Stimulated activated CD4-positive, alpha-beta T cell treated with anti-CD3 and anti-CD28 coated beads, Interleukin-12 subunit alpha, Interleukin-12 subunit beta, amount 100 ng/mL, for 48 hours (primary cell): ENCODE measurements around the gene DOCK8.

ENCODE experiments used
- DNase-seq, 3 donors: peaks; one replicate each; pipeline ENCODE4 v3.0.0-alpha.2; 2020; ENCODE audit warnings: low read depth in 2 of 3, low spot score in 1 of 3

DOCK8 gene

GRCh38 chr9:304519-305185, 90.0 kb downstream of the DOCK8 start:
- no peak for DNase-seq

DNA sequence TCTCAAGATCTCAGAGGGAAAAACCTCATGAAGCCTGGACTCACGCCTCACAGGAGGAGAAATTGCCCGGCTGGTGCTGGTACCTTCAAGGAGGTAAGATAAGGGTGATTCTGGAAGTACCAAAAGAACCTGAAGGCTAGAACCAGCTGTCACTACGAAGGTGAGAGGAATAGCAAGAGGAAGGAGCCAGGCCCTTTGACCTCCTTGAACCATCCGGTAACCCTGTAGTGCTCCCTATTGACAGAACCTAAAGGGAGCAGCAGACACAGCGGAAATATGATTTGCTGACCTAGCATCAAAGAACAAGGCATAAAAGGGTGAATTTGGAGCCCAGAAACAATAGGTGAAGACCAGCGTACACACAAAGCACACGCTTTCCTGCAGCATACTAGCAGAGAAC, 92.2 kb downstream of the DOCK8 start:
- peak in 2 of 3 donors; percentile 20 to 36 for DNase-seq

DNA sequence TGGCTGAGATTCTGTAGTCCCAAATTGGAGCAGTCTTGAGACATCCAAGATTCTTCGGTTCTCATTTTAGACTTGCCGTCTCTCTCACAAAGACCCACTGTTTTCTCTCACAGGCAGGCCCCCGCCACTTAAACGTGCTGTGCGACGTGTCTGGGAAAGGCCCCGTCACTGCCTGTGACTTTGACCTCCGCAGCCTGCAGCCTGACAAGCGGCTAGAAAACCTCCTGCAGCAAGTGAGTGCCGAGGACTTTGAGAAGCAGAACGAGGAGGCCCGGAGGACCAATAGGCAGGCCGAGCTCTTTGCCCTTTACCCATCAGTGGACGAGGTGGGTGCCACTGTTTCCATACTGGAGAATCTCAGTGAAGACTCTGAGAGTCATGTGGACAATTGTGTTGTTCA, 97.2 kb downstream of the DOCK8 start:
- DNase-seq, result no peak

- no peak for DNase-seq
Measured at GRCh38 chr9:312596-313320, 98.1 kb downstream of the DOCK8 start.

GRCh38 chr9:316382-316965, 101.8 kb downstream of the DOCK8 start:
- no peak for DNase-seq

GRCh38 chr9:318646-319045, 104.0 kb downstream of the DOCK8 start:
- DNase-seq, result no peak

DNA sequence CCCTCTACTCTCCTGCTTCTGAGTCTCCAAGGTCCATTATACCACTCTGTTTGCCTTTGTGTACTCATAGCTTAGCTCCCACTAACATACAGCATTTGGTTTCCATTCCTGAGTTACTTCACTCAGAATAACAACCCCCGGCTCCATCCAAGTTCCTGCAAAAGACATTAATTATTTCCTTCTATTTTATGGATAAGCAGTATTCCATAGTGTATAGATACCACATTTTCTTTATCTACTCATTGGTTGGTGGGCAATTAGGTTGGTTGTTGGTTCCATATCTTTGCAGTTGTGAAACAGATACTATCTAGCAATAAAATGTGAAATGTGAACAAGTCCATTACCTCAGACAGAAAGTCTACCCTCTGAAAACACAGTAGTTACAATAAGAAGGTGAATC, 110.3 kb downstream of the DOCK8 start:
- DNase-seq, result no peak

DNA sequence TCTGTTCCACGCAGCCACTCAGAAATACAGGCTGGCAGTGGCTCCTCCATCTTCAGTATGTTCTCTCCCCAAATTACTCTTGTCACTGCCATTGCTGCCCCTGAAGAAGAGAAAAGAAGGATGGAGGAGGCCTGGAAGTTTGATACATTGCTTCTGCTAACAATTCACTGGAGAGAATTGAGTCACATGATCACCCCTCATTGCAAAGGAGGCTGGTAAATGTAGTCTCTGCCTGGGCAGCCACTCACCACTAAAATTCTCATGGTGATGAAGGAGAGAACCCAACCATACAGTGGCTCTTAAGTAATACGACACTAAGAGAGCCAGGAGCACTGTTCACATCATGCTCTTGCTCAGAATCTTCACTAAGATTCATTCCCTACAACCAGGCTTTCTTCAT, 112.0 kb downstream of the DOCK8 start:
- DNase-seq, result no peak

GRCh38 chr9:328453-328852, 113.8 kb downstream of the DOCK8 start:
- no peak for DNase-seq

- no peak for DNase-seq
Measured at GRCh38 chr9:331197-331596, 116.5 kb downstream of the DOCK8 start.

DNA sequence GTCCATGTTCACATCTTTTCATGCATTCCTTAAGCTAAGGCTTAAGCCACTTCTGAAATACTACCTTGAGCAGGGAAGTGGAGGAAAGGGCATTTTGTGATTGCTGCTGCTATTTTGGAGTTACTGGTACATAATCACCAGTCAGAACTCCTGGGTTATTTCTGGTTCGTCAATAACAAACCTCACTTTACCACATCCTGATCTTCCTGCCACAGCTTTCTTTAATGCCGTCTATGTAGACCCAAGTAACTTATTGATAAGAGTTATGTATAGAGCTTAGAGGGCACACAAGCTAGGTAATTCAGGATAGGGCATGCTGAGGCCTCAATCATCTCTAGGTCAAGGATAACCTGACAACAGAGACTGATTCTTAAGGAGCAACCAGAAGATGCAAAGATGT, 120.7 kb downstream of the DOCK8 start:
- no peak for DNase-seq

- no peak for DNase-seq
Measured at GRCh38 chr9:336039-336438, 121.4 kb downstream of the DOCK8 start.

DNA sequence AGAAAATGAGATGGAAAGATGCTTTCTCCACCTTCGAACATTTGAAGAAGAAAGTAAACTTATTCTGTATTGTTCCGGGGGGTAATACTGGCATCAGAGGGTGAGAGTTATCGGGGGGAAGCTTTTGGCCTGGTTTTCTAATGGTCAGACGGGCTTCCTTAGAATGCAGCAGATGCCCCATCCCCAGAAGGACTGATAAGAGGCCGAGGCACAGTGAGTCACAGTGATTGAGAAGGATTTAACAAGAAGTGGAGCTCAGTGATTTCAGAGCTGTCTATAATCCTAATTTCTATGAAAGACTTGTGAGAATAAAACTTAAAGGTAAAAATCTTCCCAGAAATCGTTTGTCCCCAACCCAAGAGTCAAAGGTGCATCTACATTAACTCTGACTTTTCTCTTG, 123.9 kb downstream of the DOCK8 start:
- no peak for DNase-seq

DNA sequence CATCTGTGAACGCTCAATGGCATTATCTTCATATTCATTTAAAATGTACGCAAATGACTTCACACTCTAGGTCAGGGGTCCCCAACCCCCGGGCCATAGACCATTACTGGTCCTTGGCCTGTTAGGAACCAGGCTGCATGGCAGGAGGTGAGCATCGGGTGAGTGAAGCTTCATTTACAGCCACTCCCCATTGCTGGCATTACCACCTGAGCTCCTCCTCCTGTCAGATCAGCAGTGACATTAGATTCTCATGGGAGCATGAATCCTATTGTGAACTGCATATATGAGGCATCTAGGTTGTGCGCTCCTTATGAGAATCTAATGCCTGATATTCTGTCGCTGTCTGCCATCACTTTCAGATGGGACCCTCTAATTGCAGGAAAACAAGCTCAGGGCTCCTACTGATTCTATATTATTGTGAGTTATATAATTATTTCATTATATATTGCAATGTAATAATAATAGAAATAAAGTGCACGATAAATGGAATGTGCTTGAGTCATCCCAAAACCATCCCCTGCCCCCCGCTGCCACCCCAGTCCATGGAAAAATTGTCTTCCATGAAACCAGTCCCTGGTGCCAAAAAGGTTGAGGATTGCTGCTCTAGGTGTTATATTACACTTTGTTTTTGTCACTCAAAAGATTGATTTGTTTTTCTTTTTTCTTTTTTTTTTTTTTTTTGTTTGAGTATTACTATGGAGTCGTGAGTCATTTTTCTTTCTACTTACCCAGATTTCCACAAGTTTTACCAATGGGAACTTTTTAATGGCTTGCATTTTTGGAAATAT, 127.2 kb downstream of the DOCK8 start:
- DNase-seq, result no peak

GRCh38 chr9:343773-344172, 129.1 kb downstream of the DOCK8 start:
- DNase-seq, result no peak

- no peak for DNase-seq
Measured at GRCh38 chr9:346111-346571, 131.5 kb downstream of the DOCK8 start.

- no peak for DNase-seq
Measured at GRCh38 chr9:347667-348292, 133.1 kb downstream of the DOCK8 start.

DNA sequence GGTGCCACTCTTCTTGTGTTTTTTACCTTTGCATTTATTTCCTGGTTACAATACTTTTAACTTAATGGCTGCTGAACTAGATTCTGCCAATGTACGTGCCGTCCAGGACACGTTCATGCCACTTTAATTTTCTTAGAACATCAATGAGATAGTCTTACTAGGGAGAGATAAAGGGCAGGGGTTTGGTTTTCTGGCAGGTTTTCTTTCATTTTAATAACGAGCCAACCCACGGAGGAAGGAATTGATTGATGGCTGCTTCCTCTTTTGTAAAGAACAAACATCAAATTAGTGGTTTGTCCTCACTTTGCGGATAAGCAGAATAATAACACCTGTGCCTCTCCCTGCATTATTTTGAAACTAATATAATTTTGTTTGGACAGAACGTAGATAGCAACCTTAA, 135.7 kb downstream of the DOCK8 start:
- no peak for DNase-seq

DNA sequence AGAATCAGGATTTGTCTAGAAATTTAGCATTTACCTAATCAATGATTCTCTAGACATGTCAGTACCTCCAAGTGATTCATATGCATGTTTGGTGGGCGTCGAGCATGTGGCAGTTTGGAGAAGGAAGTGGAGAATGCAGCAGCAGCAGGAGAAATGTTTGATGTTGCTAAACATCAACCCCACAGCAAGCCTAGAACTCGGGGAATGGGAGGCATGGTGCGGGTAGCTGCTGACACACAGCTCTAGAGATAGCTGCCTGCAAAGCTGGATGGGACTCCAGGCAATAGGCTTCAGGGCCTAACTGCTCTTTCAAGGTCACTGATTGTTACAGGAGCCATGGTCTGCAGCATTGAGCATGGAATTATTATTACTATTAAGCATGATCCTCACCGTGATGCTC, 137.3 kb downstream of the DOCK8 start:
- DNase-seq, result no peak

- DNase-seq, result no peak
Measured at GRCh38 chr9:353077-353476, 138.4 kb downstream of the DOCK8 start.

DNA sequence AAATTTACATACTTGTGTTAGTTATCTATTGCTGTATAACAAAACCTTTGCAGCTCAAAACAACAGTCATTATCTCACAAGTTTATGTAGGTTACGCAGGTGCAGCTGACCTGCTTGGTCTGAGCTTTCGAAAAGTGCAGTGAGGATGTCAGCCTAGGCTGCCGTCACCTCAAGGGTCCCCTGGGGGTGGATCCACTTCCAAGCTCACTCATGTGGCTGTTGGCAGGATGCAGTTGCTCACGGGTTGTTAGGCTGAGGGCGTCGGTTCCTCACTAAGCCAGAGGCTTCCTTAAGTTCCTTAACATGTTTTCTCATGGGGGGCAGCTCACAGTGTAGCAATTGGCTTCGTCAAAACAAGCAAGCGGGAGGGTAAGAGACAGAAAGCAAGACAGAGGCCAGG, 139.8 kb downstream of the DOCK8 start:
- DNase-seq, result no peak
